Fibroblast of the aortic adventitia (primary cell): ENCODE measurements around the gene PI4KA. TPM values are rescaled to one million over a fixed set of nuclear protein-coding genes. Genes with fewer than 3 reads are reported as not detected.

ENCODE experiments used
- DNase-seq: peaks from one replicate; pipeline ENCODE4 v3.0.0-alpha.2; 2010; ENCODE audit warnings: low read depth
- H3K4me3 ChIP-seq: 2 replicates; pipeline ENCODE4 v1.5.1; 2011; ENCODE audit warnings: low read depth, mild to moderate bottlenecking, control low read depth, low read length, moderate library complexity
- CTCF ChIP-seq: IDR thresholded peaks from 2 replicates; pipeline ENCODE4 v1.5.1; 2011; ENCODE audit warnings: mild to moderate bottlenecking, low read length, control low read depth, inconsistent platforms; ENCODE audit not compliant: insufficient read depth
- total RNA-seq: library from RNA; depleted of rRNA; stranded (reverse); fragments of >200 nt; gene quantifications from 2 replicates; pipeline ENCODE4 v1.2.3, GENCODE V29; 2012; ENCODE audit warnings: low replicate concordance

Gene PI4KA
- total RNA-seq, 1 donor = 49.9 TPM

DNA sequence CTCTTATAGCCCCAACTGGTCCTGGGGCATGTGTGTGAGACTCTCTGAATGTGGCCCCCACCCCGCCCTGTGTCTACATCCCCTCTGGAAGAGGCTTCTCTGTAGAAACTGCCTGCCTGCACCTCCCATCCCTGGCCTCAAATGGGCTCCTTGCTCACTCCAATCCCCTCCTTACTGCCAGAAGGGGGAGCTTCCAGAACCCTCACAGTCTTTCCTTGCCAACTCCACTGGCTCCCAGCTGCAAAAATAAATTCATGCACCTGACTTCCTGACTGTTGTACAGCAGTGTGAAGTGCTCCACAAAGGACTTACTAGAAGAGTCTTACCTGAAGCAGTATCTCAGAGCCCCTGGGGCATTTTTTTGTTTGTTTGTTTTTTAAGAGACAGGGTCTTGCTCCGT, 99.9 kb downstream of the PI4KA start:
- no peak overlapping the region for H3K4me3 ChIP-seq
- no peak for DNase-seq
- no peak for TF ChIP-seq CTCF

- DNase-seq = no peak
- no peak for TF ChIP-seq CTCF
- no peak overlapping the region for H3K4me3 ChIP-seq
Observed at GRCh38 chr22:20756846-20757245, 101.8 kb downstream of the PI4KA start.

DNA sequence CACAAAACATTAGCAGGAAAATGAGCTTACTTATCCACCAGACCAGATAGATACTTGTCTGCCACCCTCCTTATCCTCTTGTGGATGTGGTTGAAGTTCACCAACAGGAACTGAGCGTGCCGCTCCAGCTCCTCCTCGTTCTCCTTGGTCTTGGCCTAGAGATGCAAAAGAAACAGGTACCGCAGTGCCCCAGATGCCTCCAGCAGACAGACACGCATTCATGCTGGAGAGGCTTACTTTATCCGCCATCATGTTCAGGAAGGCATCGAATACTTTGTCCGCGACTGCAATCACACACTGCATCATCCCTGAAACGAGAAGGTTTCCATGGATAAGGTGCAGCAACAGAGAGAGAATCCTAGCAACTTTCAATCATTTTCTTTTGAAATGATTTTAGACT, 105.7 kb downstream of the PI4KA start:
- H3K4me3 ChIP-seq = no peak overlapping the region
- TF ChIP-seq CTCF = no peak
- DNase-seq = no peak

- TF ChIP-seq CTCF = no peak
- no peak overlapping the region for H3K4me3 ChIP-seq
- DNase-seq = no peak
Observed at GRCh38 chr22:20752104-20752741, 106.4 kb downstream of the PI4KA start.

- TF ChIP-seq CTCF = no peak
- no peak overlapping the region for H3K4me3 ChIP-seq
- DNase-seq = no peak
Observed at GRCh38 chr22:20751185-20751851, 107.3 kb downstream of the PI4KA start.

DNA sequence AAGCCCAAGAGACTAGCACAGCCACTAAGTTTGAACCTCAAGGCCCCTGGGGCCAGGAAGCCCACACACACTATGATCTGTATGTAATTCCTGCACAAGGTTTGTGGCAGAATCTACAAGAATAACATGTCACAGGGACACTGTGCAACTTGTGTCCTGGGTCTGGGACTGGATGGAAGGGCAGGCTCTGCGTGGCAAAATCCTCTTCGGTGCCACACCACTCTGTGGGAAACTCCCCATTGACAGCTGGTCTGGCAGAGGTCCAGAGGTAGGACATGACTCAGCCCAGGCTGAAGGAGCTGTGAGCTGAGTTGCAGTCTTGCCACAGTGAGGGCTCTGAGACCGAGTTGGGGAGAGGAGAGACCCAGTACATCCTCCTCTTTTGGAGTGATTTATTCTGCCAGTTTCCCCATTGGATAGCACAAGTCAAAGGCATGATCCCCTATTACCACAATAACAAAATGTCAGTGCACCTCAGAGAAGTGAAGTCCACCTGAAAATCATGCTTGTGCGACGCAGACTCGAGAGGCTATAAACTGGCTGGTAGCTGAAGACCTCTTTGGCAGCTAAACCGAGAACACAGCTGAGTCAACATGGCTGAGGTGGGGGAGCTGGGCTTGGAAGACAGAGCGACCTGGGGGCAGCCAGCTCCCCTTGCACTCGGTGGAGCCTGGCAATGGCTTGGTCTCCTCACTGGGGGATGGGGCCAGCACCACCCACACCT, 108.0 kb downstream of the PI4KA start:
- DNase-seq = peak; percentile 73
- TF ChIP-seq CTCF = no peak
- H3K4me3 ChIP-seq = no peak overlapping the region
